Ishikawa (cell line): ENCODE data around the gene DSC2.

Experiments
- CEBPB ChIP-seq: IDR thresholded peaks from 2 replicates; pipeline ENCODE4 v1.6.1; 2012
- CREB1 ChIP-seq: IDR thresholded peaks from 2 replicates; pipeline ENCODE4 v1.6.1; 2012; ENCODE audit warnings: low read depth
- EGR1 ChIP-seq: IDR thresholded peaks from 2 replicates; pipeline ENCODE4 v1.6.1; 2012
- EP300 ChIP-seq: IDR thresholded peaks from 2 replicates; pipeline ENCODE4 v1.6.1; 2012; ENCODE audit warnings: borderline replicate concordance
- FOXM1 ChIP-seq: IDR thresholded peaks from 2 replicates; pipeline ENCODE4 v1.6.1; 2012; ENCODE audit warnings: low read depth, borderline replicate concordance
- NFIC ChIP-seq: IDR thresholded peaks from 2 replicates; pipeline ENCODE4 v1.6.1; 2012
- RAD21 ChIP-seq: IDR thresholded peaks from 2 replicates; pipeline ENCODE4 v1.6.1; 2012; ENCODE audit warnings: low read depth
- REST ChIP-seq: IDR thresholded peaks from 2 replicates; pipeline ENCODE4 v1.6.1; 2012; ENCODE audit warnings: low read depth, mild to moderate bottlenecking
- TAF1 ChIP-seq: IDR thresholded peaks from 2 replicates; pipeline ENCODE4 v1.6.1; 2012; ENCODE audit warnings: low read depth, mild to moderate bottlenecking
- TF ChIP-seq, protein P1 (sequence below): IDR thresholded peaks from 2 replicates; pipeline ENCODE4 v1.6.1; 2012
- TF ChIP-seq, protein P2 (sequence below): IDR thresholded peaks from 2 replicates; pipeline ENCODE4 v1.6.1; 2012

DNA sequence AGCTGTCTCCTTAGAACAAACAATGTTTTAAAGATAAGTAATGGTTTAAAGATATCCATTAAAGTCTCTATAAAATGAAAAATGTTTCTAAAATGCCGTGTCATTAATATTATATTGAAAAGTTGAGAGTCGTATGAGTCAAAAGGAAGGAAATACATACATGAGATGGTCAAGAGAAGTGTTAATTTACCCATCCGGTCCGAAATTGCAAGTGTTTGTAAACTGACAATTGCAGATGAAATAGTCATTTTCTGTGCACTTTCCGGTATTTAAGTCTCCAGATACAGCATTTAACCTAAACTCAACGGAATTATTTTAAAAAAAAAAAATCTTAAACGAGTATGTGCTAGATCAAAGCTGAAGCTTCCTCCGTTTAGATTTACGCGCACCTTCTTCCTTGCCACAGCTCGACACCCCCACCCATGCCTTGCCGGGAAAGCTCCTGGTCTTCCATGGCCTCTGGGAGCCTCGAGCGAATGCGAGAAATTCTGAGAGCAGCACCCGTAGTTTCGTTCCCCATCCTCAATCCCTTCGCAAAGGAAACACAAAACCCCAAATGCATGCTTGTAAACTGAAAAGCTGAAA is 61.4 kb downstream of the DSC2 start:
- TF ChIP-seq, protein P1, sequence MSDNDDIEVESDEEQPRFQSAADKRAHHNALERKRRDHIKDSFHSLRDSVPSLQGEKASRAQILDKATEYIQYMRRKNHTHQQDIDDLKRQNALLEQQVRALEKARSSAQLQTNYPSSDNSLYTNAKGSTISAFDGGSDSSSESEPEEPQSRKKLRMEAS, result no peak
- TF ChIP-seq CEBPB, result no peak
- no peak for TF ChIP-seq NFIC
- TF ChIP-seq EP300, result no peak
- TF ChIP-seq CREB1, result no peak
- no peak for TF ChIP-seq REST
- TF ChIP-seq, protein P2, sequence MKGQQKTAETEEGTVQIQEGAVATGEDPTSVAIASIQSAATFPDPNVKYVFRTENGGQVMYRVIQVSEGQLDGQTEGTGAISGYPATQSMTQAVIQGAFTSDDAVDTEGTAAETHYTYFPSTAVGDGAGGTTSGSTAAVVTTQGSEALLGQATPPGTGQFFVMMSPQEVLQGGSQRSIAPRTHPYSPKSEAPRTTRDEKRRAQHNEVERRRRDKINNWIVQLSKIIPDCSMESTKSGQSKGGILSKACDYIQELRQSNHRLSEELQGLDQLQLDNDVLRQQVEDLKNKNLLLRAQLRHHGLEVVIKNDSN, result no peak
- no peak for TF ChIP-seq RAD21
- no peak for TF ChIP-seq FOXM1
- no peak for TF ChIP-seq EGR1
- no peak for TF ChIP-seq TAF1
